SK-N-SH (cell line): ENCODE measurements around the gene SHROOM3. TPM values are rescaled to one million over a fixed set of nuclear protein-coding genes. Genes with fewer than 3 reads are reported as not detected.

Source experiments
- CTCF ChIA-PET: fragments of 300-600, 350-600 bp; formaldehyde crosslinking; extraction: SDS; loops from one replicate; lab custom pipeline; 2021; lab: Yijun Ruan, JAX
- POLR2A ChIA-PET: fragments of 350-600 bp; sonication (Branson Sonifier 250); formaldehyde crosslinking; extraction: SDS; loops from one replicate; lab custom pipeline; 2020; ENCODE audit warnings: antibody characterized with exemption, inconsistent platforms; lab: Yijun Ruan, JAX
- DNase-seq: peaks from one replicate; pipeline ENCODE4 v3.0.0; 2012
- H2AFZ ChIP-seq: fragments of 200-600 bp; sonication (generic); 2 replicates; pipeline ENCODE4 v1.8.1; 2016; ENCODE audit warnings: antibody characterized with exemption, mild to moderate bottlenecking, low read depth
- H3F3A ChIP-seq: fragments of 200-600 bp; sonication (generic); replicated peaks from 2 replicates; pipeline ENCODE3; 2016; ENCODE audit warnings: antibody characterized with exemption, mild to moderate bottlenecking; ENCODE audit not compliant: insufficient read depth
- H3K27ac ChIP-seq, 2 experiments: fragments of 200-500 bp in 1 of 2; fragments of 200-600 bp in 1 of 2; sonication (Bioruptor generic) in 1 of 2; sonication (generic), shearing (Covaris generic) in 1 of 2; 2 replicates each; pipeline versions ENCODE4 v1.5.1 to v1.6.1; 2014 to 2016; ENCODE audit warnings: low read depth in 2 of 2, inconsistent platforms in 1 of 2, low read length in 1 of 2, mild to moderate bottlenecking in 1 of 2, mixed read lengths in 1 of 2
- H3K27me3 ChIP-seq: fragments of 200-600 bp; sonication (generic), shearing (Covaris generic); 2 replicates; pipeline ENCODE4 v1.6.1; 2016; ENCODE audit warnings: mixed run types; ENCODE audit not compliant: insufficient read depth
- H3K36me3 ChIP-seq, 2 experiments: fragments of 200-500 bp in 1 of 2; fragments of 200-600 bp in 1 of 2; sonication (Bioruptor generic) in 1 of 2; sonication (generic) in 1 of 2; replicated peaks in 1 of 2; 2 replicates each; pipeline versions ENCODE3 to v1.5.1; 2014 to 2016; ENCODE audit warnings: low read length in 1 of 2, mild to moderate bottlenecking in 1 of 2; ENCODE audit not compliant: insufficient read depth in 2 of 2, control insufficient read depth in 1 of 2
- H3K4me1 ChIP-seq, 2 experiments: fragments of 200-500 bp in 1 of 2; fragments of 200-600 bp in 1 of 2; sonication (Bioruptor generic) in 1 of 2; sonication (generic), shearing (Covaris generic) in 1 of 2; 2 replicates each; pipeline versions ENCODE4 v1.5.1 to v1.6.1; 2014 to 2016; ENCODE audit warnings: low read depth in 1 of 2, low read length in 1 of 2, mixed run types in 1 of 2; ENCODE audit not compliant: insufficient read depth in 2 of 2, control insufficient read depth in 1 of 2
- H3K4me2 ChIP-seq: fragments of 200-600 bp; sonication (generic), shearing (Covaris generic); 2 replicates; pipeline ENCODE4 v1.6.1; 2017; ENCODE audit warnings: mixed run types
- H3K4me3 ChIP-seq, 2 experiments: fragments of 200-500 bp in 1 of 2; fragments of 200-600 bp in 1 of 2; sonication (Bioruptor generic) in 1 of 2; sonication (generic), shearing (Covaris generic) in 1 of 2; 2 replicates each; pipeline versions ENCODE4 v1.5.1 to v1.8.1; 2014 to 2016; ENCODE audit warnings: low read depth in 2 of 2, inconsistent platforms in 1 of 2, low read length in 1 of 2, mild to moderate bottlenecking in 1 of 2, mixed read lengths in 1 of 2, moderate library complexity in 1 of 2
- H3K79me2 ChIP-seq: fragments of 200-600 bp; sonication (generic); 2 replicates; pipeline ENCODE4 v1.8.1; 2017; ENCODE audit warnings: mild to moderate bottlenecking; ENCODE audit not compliant: insufficient read depth
- H3K9ac ChIP-seq: fragments of 200-600 bp; sonication (generic); 2 replicates; pipeline ENCODE4 v1.6.1; 2017; ENCODE audit warnings: mixed run types
- H3K9me2 ChIP-seq: fragments of 200-600 bp; sonication (generic); 2 replicates; pipeline ENCODE4 v1.6.1; 2017; ENCODE audit warnings: mixed run types
- H3K9me3 ChIP-seq: fragments of 200-600 bp; sonication (generic); 2 replicates; pipeline ENCODE4 v1.6.1; 2017; ENCODE audit warnings: mixed run types, mild to moderate bottlenecking, moderate library complexity
- H4K20me1 ChIP-seq: fragments of 200-600 bp; sonication (generic); 2 replicates; pipeline ENCODE4 v1.6.1; 2017; ENCODE audit warnings: mild to moderate bottlenecking, mixed run types; ENCODE audit not compliant: insufficient read depth
- CHD2 ChIP-seq: fragments of 150-350 bp; IDR thresholded peaks from 2 replicates; pipeline ENCODE4 v1.6.1; 2018; ENCODE audit warnings: low read length; ENCODE audit not compliant: partially characterized antibody
- ELF1 ChIP-seq: IDR thresholded peaks from 2 replicates; pipeline ENCODE4 v1.4.0; 2012
- EP300 ChIP-seq, 2 experiments: IDR thresholded peaks; 2 replicates each; pipeline versions ENCODE4 v1.4.0 to v1.6.1; 2012; ENCODE audit warnings: borderline replicate concordance in 1 of 2, low read depth in 1 of 2, low read length in 1 of 2
- EZH2phosphoT487 ChIP-seq: fragments of 200-600 bp; sonication (generic); IDR thresholded peaks from 2 replicates; pipeline ENCODE4 v1.6.1; 2017; ENCODE audit warnings: low read depth, mixed run types, mild to moderate bottlenecking, antibody characterized with exemption, moderate library complexity, borderline replicate concordance
- FOXJ3 ChIP-seq: sonication (generic); formaldehyde crosslinking; IDR thresholded peaks from 2 replicates; pipeline ENCODE4 v1.5.1; 2020; ENCODE audit warnings: mild to moderate bottlenecking, missing genetic modification reagents
- FOXM1 ChIP-seq: IDR thresholded peaks from 2 replicates; pipeline ENCODE4 v1.4.0; 2012; ENCODE audit warnings: low read depth, mild to moderate bottlenecking
- GABPA ChIP-seq: IDR thresholded peaks from 2 replicates; pipeline ENCODE4 v1.4.0; 2012; ENCODE audit warnings: low read depth, mild to moderate bottlenecking
- GATA2 ChIP-seq: sonication (generic); formaldehyde crosslinking; IDR thresholded peaks from 2 replicates; pipeline ENCODE4 v1.5.0; 2020; ENCODE audit warnings: mild to moderate bottlenecking, missing genetic modification reagents
- IRF3 ChIP-seq: fragments of 150-350 bp; IDR thresholded peaks from 2 replicates; pipeline ENCODE4 v1.6.1; 2016; ENCODE audit warnings: mild to moderate bottlenecking, low read depth, low read length
- JUND ChIP-seq: IDR thresholded peaks from 2 replicates; pipeline ENCODE4 v1.4.0; 2012
- MAX ChIP-seq: IDR thresholded peaks from 2 replicates; pipeline ENCODE4 v1.4.0; 2012; ENCODE audit warnings: low read depth
- NRF1 ChIP-seq: IDR thresholded peaks from 2 replicates; pipeline ENCODE4 v1.6.1; 2012; ENCODE audit warnings: low read depth, mild to moderate bottlenecking, low read length
- RAD21 ChIP-seq: IDR thresholded peaks from 2 replicates; pipeline ENCODE4 v1.6.1; 2012; ENCODE audit warnings: mild to moderate bottlenecking, low read length
- REST ChIP-seq: IDR thresholded peaks from 2 replicates; pipeline ENCODE4 v1.6.1; 2012; ENCODE audit warnings: mild to moderate bottlenecking, low read depth, low read length, moderate library complexity
- SMC3 ChIP-seq: IDR thresholded peaks from 2 replicates; pipeline ENCODE4 v1.6.1; 2012; ENCODE audit warnings: low read depth, low read length, improper control_type of control experiment
- TAF1 ChIP-seq: IDR thresholded peaks from 2 replicates; pipeline ENCODE4 v1.6.1; 2012; ENCODE audit warnings: low read depth, mild to moderate bottlenecking, low read length, moderate library complexity, borderline replicate concordance
- TCF12 ChIP-seq: IDR thresholded peaks from 2 replicates; pipeline ENCODE4 v1.4.0; 2012
- TEAD4 ChIP-seq: IDR thresholded peaks from 2 replicates; pipeline ENCODE4 v1.4.0; 2012; ENCODE audit warnings: mild to moderate bottlenecking, borderline replicate concordance; ENCODE audit not compliant: insufficient read depth
- USF2 ChIP-seq: fragments of 150-350 bp; IDR thresholded peaks from 2 replicates; pipeline ENCODE4 v1.6.1; 2017; ENCODE audit warnings: antibody characterized with exemption, low read length, low read depth, borderline replicate concordance
- WGBS: methylation state at CpG from one replicate; pipeline ENCODE4 v1.1.6; 2017; ENCODE audit warnings: low lambda C conversion rate; 5-methylcytosine and 5-hydroxymethylcytosine counted together
- polyA plus RNA-seq, 3 experiments: library from polyadenylated mRNA; depleted of rRNA; stranded (reverse); fragments of >200 nt; gene quantifications; 2 replicates each; pipeline ENCODE4 v1.2.3, GENCODE V29; 2012

The SHROOM3 gene
- polyA plus RNA-seq, 1 of the 3 experiments (the other 2 are of a cell fraction): 4.3 TPM

- DNase-seq: no peak
- H3K4me1 ChIP-seq: peaks cover 24 to 64% of the 10 kb centered on the region in 2 experiments
- ChIA-PET POLR2A (no interaction called here), CTCF (no interaction called here)
- H3K27me3 ChIP-seq: no peaks in the 10 kb centered on the region
- H2AFZ ChIP-seq: no peak overlapping the region
- H3K79me2 ChIP-seq: peaks cover 50% of the 10 kb centered on the region
- no peak overlapping the region for H3K4me3 ChIP-seq
- no peaks in the 10 kb centered on the region for H4K20me1 ChIP-seq
- no peak overlapping the region for H3K27ac ChIP-seq
- peaks cover 29 to 37% of the 10 kb centered on the region in 2 experiments for H3K36me3 ChIP-seq
- H3K9me2 ChIP-seq: no peaks in the 10 kb centered on the region
- TF ChIP-seq FOXJ3: no peak
- TF ChIP-seq FOXM1: no peak
- no peak for TF ChIP-seq EZH2phosphoT487
- TF ChIP-seq REST: no peak
- TF ChIP-seq MAX: no peak
- no peak for TF ChIP-seq GATA2 (CRISPR knock-in tag)
- no peak for TF ChIP-seq USF2
- TF ChIP-seq ELF1: no peak
- TF ChIP-seq TAF1: no peak
- TF ChIP-seq IRF3: no peak
- TF ChIP-seq TEAD4: no peak
- no peak for TF ChIP-seq NRF1
- TF ChIP-seq GABPA: no peak
- no peak for TF ChIP-seq EP300 (IDR thresholded peaks at IDR 0.05; ENCODE audit: borderline replicate concordance in 1 of 2, low read depth in 1 of 2, low read length in 1 of 2)
- no peak for TF ChIP-seq JUND
- no peak for TF ChIP-seq RAD21
- TF ChIP-seq CHD2: no peak
- no peak for TF ChIP-seq TCF12
- no peak for TF ChIP-seq SMC3
- H3K4me2 ChIP-seq: no peak overlapping the region
- 96% methylated on average over 23 of the region's 85 CpGs for WGBS
- H3F3A ChIP-seq: peaks cover 53% of the 10 kb centered on the region
- H3K9ac ChIP-seq: no peak overlapping the region
- H3K9me3 ChIP-seq: no peaks in the 10 kb centered on the region
These were observed 306.0 kb downstream of the SHROOM3 start for GRCh38 chr4:76740866-76741662.
